HPDE6-E6E7 (cell line): ENCODE results near the gene FOCAD.
A peak's percentile ranks its signal among the peaks of the same experiment; 100 is the strongest.

Source experiments
- DNase-seq: peaks from one replicate; pipeline ENCODE4 v3.0.0; 2011; ENCODE audit warnings: missing footprints; ENCODE audit errors: extremely low spot score

FOCAD gene

GRCh38 chr9:20790721-20791120, 106.7 kb downstream of the FOCAD start:
- no peak for DNase-seq

- DNase-seq: no peak
Observed at GRCh38 chr9:20791682-20792081, 107.6 kb downstream of the FOCAD start.

- no peak for DNase-seq
Observed at GRCh38 chr9:20804489-20805250, 120.6 kb downstream of the FOCAD start.

GRCh38 chr9:20805766-20806165, 121.7 kb downstream of the FOCAD start:
- no peak for DNase-seq

- DNase-seq: no peak
Observed at GRCh38 chr9:20808002-20808401, 123.9 kb downstream of the FOCAD start.

GRCh38 chr9:20811872-20812271, 127.8 kb downstream of the FOCAD start:
- no peak for DNase-seq

- no peak for DNase-seq
Observed at GRCh38 chr9:20815923-20816703, 132.1 kb downstream of the FOCAD start.

- no peak for DNase-seq
Observed at GRCh38 chr9:20823051-20823450, 139.0 kb downstream of the FOCAD start.

GRCh38 chr9:20831028-20831427, 147.0 kb downstream of the FOCAD start:
- no peak for DNase-seq

GRCh38 chr9:20832775-20833174, 148.7 kb downstream of the FOCAD start:
- no peak for DNase-seq

- DNase-seq: peak; percentile 5
Observed at GRCh38 chr9:20835377-20836286, 151.6 kb downstream of the FOCAD start.

- no peak for DNase-seq
Observed at GRCh38 chr9:20837166-20837565, 153.1 kb downstream of the FOCAD start.

- DNase-seq: no peak
Observed at GRCh38 chr9:20838218-20838617, 154.2 kb downstream of the FOCAD start.

GRCh38 chr9:20844916-20845315, 160.9 kb downstream of the FOCAD start:
- no peak for DNase-seq

GRCh38 chr9:20848490-20848889, 164.4 kb downstream of the FOCAD start:
- DNase-seq: no peak

- no peak for DNase-seq
Observed at GRCh38 chr9:20853866-20854265, 169.8 kb downstream of the FOCAD start.

GRCh38 chr9:20854444-20854843, 170.4 kb downstream of the FOCAD start:
- DNase-seq: no peak

- DNase-seq: no peak
Observed at GRCh38 chr9:20863945-20864344, 179.9 kb downstream of the FOCAD start.

- no peak for DNase-seq
Observed at GRCh38 chr9:20865347-20865746, 181.3 kb downstream of the FOCAD start.

GRCh38 chr9:20870115-20870514, 186.1 kb downstream of the FOCAD start:
- no peak for DNase-seq

GRCh38 chr9:20872340-20872977, 188.4 kb downstream of the FOCAD start:
- DNase-seq: no peak
